Naive thymus-derived CD8-positive, alpha-beta T cell (primary cell): Measurements from ENCODE around the gene GNAI3. TPM values are rescaled to one million over a fixed set of nuclear protein-coding genes. Genes with fewer than 3 reads are reported as not detected.

Experiments used
- ATAC-seq, 2 donors: fragments of 150-1000 bp; cut with Tn5 transposase in 1 of 2; sonication (Bioruptor Pico), chemical (Tn5 transposase) in 1 of 2; 1 replicate in 1 of 2; 2 replicates in 1 of 2; pipeline ENCODE4 v1.10.0; 2021; ENCODE audit warnings: mild to moderate bottlenecking in 2 of 2, moderate library complexity in 2 of 2
- POLR2A ChIA-PET: fragments of 350-600 bp; sonication (Branson Sonifier 250); formaldehyde crosslinking; loops from one replicate; lab custom pipeline; 2021; ENCODE audit warnings: antibody characterized with exemption; lab: Charles Lee
- DNase-seq, 10 donors: peaks; one replicate each; pipeline versions ENCODE4 v3.0.0 to v3.0.0-alpha.2; 2020 to 2022
- H3K27ac Mint-ChIP-seq, 10 donors: one replicate each; pipeline ENCODE4 v1.8.0; 2020 to 2022; ENCODE audit warnings: mild to moderate bottlenecking in 10 of 10, mixed read lengths in 10 of 10, moderate library complexity in 4 of 10, inconsistent platforms in 1 of 10
- H3K27me3 Mint-ChIP-seq, 5 donors: one replicate each; pipeline ENCODE4 v1.8.0; 2021 to 2022; ENCODE audit warnings: mixed read lengths in 5 of 5
- H3K36me3 Mint-ChIP-seq, 3 donors: one replicate each; pipeline ENCODE4 v1.8.0; 2020 to 2022; ENCODE audit warnings: mixed read lengths in 3 of 3, mild to moderate bottlenecking in 2 of 3, inconsistent platforms in 1 of 3
- H3K4me1 Mint-ChIP-seq, 4 donors: one replicate each; pipeline ENCODE4 v1.8.0; 2021 to 2022; ENCODE audit warnings: mixed read lengths in 4 of 4
- H3K4me3 Mint-ChIP-seq, 10 donors: one replicate each; pipeline ENCODE4 v1.8.0; 2020 to 2022; ENCODE audit warnings: mild to moderate bottlenecking in 10 of 10, mixed read lengths in 10 of 10, moderate library complexity in 6 of 10, inconsistent platforms in 1 of 10
- H3K9me3 Mint-ChIP-seq, 9 donors: one replicate each; pipeline ENCODE4 v1.8.0; 2020 to 2022; ENCODE audit warnings: mixed read lengths in 9 of 9, mild to moderate bottlenecking in 3 of 9, inconsistent platforms in 1 of 9, moderate library complexity in 1 of 9
- polyA plus RNA-seq, 3 donors: library from polyadenylated mRNA; unstranded; fragments of 300-500 nt; fragmentation: Illumina TruSeq; gene quantifications; one replicate each; pipeline ENCODE4 v1.2.3, GENCODE V29; 2021
- total RNA-seq, 8 experiments: library from RNA in 2 of 8; stranded (reverse) in 2 of 8; gene quantifications; one replicate each; pipeline ENCODE4 v1.2.3 and lab custom pipeline; 2021 to 2026

Gene GNAI3
- total and polyA plus RNA-seq, 5 experiments from 2014 or later = 6.8 to 7.7 (median 7.3) TPM

DNA sequence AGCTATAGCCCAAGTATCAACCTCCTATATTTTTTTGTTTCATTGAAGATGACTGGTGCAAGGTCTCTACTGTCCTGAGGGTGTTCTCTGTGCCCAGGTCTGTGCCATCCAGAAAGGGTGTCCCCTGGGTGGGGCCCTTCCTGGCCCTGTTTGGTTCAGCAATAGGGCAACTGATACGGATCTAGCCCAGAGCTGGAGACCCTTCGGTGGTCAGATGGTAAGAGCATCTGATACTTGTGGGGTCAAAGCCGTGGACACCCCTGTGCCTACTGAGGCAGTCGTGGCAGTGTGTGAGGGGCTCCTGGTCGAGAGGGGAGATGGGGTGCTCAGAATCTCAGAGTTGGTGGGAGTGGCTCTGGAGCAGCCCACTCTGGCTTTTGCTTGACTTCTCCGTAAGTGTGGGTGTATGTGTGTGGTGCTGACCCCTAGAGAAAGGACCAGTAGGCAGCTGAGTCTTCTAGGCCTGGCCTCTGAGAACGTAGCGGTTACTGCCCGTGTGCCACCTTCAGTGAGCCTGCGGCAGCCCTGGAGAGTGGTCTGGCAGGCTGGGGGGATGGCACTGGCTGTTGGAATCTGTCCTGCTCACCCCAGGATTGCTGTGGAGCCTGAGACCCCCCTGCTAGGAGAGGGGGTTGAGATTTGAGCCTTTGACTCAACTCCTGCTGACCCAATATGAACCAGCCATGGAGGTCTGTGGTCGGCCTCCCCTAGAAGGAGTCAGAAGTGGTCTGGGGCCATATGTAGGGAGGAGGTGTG, 73.9 kb downstream of the GNAI3 start:
- POLR2A ChIA-PET = interaction anchor here (1.0 to 4.7 kb wide), 3 partner anchors 73 to 152 kb away, joined by 3 to 48 read pairs (median 7); partner anchors contain the start of gene GNAI3
- no peaks in the 10 kb centered on the region for H3K27me3 Mint-ChIP-seq
- H3K4me3 Mint-ChIP-seq = peak overlapping the region; percentile 91 to 99 (median 97)
- DNase-seq = no peak
- ATAC-seq = no peak
- H3K27ac Mint-ChIP-seq = peak overlapping the region; percentile 90 to 99 (median 98)
- no peaks in the 10 kb centered on the region for H3K9me3 Mint-ChIP-seq
- peaks cover 0 to 13% (median 5%) of the 10 kb centered on the region in 3 donors for H3K36me3 Mint-ChIP-seq
- H3K4me1 Mint-ChIP-seq = peaks cover 43 to 78% (median 59%) of the 10 kb centered on the region in 4 donors

DNA sequence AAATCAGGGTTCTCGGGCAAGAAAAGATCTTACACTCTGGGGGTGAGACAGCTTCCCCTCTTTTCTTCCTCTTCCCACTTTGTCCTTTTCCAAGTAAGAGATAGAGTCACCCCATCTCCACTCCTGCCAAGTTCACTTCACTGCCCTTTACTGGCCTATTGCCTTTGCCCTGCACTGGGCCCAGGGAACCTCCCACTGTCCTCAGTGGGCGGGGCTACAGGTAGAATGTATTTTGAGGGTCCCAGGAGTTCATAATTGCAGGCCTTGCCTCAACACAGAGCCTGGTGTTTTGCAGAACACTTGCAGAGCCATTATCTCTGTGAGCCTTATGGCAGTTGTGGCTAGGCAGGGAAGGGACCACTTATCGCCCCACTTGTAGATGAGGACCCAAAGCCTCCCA, 74.5 kb downstream of the GNAI3 start:
- Mint-ChIP-seq H3K27ac (peak overlapping the region; percentile 90 to 99 (median 98)), H3K36me3 (peaks cover 0 to 18% (median 8%) of the 10 kb centered on the region in 3 donors), H3K4me1 (peaks cover 43 to 75% (median 58%) of the 10 kb centered on the region in 4 donors), H3K9me3 (no peaks in the 10 kb centered on the region), H3K27me3 (no peaks in the 10 kb centered on the region), H3K4me3 (peak overlapping the region; percentile 17 to 99 (median 97))
- POLR2A ChIA-PET = interaction anchor here (1.0 to 2.7 kb wide), 3 partner anchors 74 to 151 kb away, joined by 3 to 8 read pairs (median 7); partner anchors contain the start of gene GNAI3
- DNase-seq (no peak), ATAC-seq (no peak)

DNA sequence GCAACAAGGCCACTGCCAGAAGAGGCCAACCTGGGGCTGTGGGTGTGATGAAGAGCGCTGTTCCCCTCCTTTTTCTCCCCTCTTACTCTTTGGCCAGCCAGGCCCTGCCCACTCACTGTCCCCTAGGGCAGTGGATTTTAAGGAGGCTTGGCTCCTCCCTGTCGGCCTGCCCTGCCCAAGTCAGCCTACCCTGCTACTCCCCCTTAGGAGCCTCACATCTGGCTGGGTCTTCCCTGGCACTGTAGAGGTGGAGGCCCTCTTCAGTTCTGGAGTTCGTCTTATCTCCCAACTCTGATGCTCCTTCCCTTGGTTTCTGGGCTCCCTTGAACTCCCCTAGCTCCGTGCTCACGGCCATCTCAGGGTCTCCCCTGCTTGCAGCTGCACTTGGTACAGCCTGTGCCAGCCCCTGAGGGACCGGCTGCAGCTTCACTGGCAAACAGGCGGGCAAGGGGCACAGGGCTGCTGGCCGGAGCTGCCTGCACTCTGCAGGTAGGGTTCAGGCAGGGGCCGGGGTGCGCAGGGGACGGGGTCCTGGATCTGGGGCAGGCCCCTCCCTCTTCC, 75.3 kb downstream of the GNAI3 start:
- Mint-ChIP-seq H3K4me3 (peak overlapping the region; percentile 57 to 99 (median 96)), H3K36me3 (peaks cover 0 to 26% (median 8%) of the 10 kb centered on the region in 3 donors), H3K4me1 (peaks cover 41 to 70% (median 55%) of the 10 kb centered on the region in 4 donors), H3K27ac (peak overlapping the region; percentile 85 to 99 (median 98)), H3K27me3 (no peaks in the 10 kb centered on the region), H3K9me3 (no peaks in the 10 kb centered on the region)
- ATAC-seq (no peak), DNase-seq (no peak)
- POLR2A ChIA-PET = interaction anchor here (1.0 to 2.7 kb wide), 4 partner anchors 64 to 151 kb away, joined by 3 to 8 read pairs (median 5); partner anchors contain the start of gene GNAI3

DNA sequence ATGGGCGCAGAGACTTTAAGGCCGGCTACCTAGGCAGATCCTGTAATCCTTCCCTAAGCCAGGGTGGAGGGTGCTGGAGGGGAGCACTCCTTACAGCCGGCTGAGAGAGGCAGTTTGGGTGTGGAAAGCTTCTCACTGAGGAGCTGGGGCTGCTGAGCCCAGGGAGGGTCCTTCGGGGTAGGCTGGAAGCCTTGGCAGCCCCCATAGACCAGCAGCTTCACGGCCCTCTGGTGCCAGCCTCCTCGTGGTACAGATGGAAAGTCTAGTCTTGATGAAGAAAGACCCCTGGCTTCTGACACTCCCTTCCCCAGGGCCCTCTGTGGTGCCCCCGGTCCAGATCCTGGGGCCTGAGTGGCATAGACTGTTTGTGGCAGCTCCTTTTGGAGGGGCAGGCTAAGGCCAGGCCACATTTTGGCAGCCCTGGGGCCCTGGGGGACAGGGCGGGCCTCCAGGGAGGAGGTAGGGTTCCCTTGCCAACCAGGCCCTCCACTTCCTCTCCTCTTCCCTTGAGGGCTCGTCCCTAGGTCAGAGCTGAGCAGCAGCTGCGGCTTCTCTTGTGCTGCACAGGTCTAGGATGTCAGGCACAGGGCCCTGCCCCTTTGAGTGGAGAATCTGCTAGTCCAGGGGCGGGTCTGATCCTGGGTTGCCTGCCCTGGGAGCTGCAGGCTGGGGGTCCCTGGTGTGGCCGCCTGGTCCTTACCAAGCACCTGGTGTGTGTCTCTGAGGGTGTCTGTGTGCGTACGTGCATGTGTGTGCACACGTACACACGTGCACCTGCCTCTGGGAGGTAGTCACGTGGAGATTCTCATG, 76.0 kb downstream of the GNAI3 start:
- Mint-ChIP-seq H3K36me3 (peaks cover 0 to 32% (median 10%) of the 10 kb centered on the region in 3 donors), H3K27me3 (no peaks in the 10 kb centered on the region), H3K4me1 (peaks cover 36 to 63% (median 48%) of the 10 kb centered on the region in 4 donors), H3K27ac (peak overlapping the region; percentile 80 to 99 (median 98)), H3K4me3 (peak overlapping the region; percentile 57 to 99 (median 96)), H3K9me3 (no peaks in the 10 kb centered on the region)
- no peak for ATAC-seq
- DNase-seq = no peak
- POLR2A ChIA-PET = interaction anchor here (0.7 to 2.7 kb wide), 4 partner anchors 64 to 115 kb away, joined by 3 to 8 read pairs (median 5); partner anchors contain the start of genes AMIGO1 and GNAI3

DNA sequence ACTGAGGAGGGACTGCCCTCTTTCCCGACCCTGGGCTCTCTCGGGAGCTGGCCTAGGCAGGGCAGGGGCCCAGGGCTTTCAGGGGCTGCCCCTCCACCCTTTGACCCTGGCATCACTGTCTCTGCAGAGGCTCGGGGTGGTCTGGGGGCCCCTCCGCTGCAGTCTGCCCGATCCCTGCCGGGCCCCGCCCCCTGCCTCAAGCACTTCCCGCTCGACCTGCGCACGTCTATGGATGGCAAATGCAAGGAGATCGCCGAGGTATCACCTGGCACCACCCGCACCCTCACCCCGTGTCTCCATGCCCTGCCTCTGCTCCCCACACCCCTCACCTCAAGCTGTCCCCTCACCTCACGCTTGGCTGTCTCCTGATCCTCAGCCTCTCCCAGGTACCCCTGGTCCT, 76.8 kb downstream of the GNAI3 start:
- peaks cover 0 to 40% (median 10%) of the 10 kb centered on the region in 3 donors for H3K36me3 Mint-ChIP-seq
- DNase-seq (no peak), ATAC-seq (no peak)
- H3K4me3 Mint-ChIP-seq = peak overlapping the region in 3 of 10 donors; percentile 6 to 48 (median 27)
- H3K9me3 Mint-ChIP-seq = no peaks in the 10 kb centered on the region
- POLR2A ChIA-PET = interaction anchor here (0.5 to 2.7 kb wide), 3 partner anchors 65 to 79 kb away, joined by 3 to 7 read pairs (median 3); partner anchors contain the start of gene GNAI3
- no peaks in the 10 kb centered on the region for H3K27me3 Mint-ChIP-seq
- peaks cover 33 to 55% (median 46%) of the 10 kb centered on the region in 4 donors for H3K4me1 Mint-ChIP-seq
- H3K27ac Mint-ChIP-seq = peak overlapping the region in 8 of 10 donors; percentile 48 to 98 (median 82)

DNA sequence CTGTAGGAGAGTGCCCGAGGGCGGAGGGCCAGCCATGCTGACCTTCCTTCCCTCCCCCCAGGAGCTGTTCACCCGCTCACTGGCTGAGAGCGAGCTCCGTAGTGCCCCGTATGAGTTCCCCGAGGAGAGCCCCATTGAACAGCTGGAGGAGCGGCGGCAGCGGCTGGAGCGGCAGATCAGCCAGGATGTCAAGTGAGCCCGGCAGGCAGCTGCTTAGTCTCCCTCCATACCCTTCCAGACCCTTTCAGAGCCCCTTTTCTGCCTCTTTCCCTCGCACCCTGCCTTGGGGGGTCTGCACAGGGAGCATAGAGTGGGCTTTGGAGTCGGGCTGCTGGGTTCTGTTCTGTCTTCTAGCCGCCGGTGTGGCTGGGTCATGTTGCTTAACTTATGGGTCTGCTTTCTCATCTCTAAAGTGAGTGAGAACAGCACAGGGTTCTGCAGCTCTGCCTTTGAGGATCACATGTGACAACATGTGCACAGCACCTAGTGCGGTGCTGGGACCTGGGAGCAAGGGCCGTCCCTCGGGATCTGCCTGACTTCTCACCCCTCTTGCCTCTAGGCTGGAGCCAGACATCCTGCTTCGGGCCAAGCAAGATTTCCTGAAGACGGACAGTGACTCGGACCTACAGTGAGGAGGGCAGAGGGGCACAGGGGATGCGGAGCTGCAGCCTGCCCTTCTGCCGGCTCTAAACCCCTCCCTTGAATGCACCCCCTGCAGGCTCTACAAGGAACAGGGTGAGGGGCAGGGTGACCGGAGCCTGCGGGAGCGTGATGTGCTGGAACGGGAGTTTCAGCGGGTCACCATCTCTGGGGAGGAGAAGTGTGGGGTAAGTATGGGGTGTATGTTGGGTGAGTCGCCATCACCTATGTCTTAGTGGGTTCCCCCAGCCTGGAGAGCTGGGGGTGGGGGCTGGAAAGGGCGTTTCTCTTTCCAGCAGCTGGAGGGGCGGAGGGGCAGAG, 77.5 kb downstream of the GNAI3 start:
- Mint-ChIP-seq H3K36me3 (peaks cover 0 to 41% (median 10%) of the 10 kb centered on the region in 3 donors), H3K27ac (peak overlapping the region; percentile 37 to 88 (median 76)), H3K27me3 (no peaks in the 10 kb centered on the region), H3K4me1 (peaks cover 33 to 49% (median 45%) of the 10 kb centered on the region in 4 donors), H3K9me3 (no peaks in the 10 kb centered on the region), H3K4me3 (peak overlapping the region in 4 of 10 donors; percentile 6 to 48 (median 32))
- ATAC-seq = no peak
- POLR2A ChIA-PET = interaction anchor here (0.5 kb wide), 1 partner anchor 77 kb away, joined by 3 read pairs; the partner anchor contains the start of gene GNAI3
- DNase-seq = no peak

DNA sequence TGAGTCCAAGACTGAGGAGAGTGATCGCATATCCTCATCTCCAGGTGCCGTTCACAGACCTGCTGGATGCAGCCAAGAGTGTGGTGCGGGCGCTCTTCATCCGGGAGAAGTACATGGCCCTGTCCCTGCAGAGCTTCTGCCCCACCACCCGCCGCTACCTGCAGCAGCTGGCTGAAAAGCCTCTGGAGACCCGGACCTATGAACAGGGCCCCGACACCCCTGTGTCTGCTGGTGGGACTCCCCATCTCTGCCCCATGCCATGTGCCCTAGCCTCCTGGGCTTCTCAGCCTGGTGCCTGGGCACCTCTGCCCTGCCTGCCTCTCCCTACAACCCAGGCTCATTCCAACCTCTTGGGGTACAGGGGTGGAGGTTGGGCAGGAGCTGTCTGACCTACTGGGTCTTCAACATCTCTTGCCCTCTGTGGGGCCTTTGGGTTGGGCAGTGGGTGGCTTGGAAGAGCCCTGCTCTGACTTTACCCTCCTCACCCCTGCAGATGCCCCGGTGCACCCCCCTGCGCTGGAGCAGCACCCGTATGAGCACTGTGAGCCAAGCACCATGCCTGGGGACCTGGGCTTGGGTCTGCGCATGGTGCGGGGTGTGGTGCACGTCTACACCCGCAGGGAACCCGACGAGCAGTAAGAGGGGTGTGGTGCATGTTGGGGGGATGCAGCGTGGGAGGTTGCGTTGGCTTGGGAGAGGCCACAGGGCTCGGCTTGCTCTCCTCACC, 78.4 kb downstream of the GNAI3 start:
- Mint-ChIP-seq H3K9me3 (no peaks in the 10 kb centered on the region), H3K4me1 (peaks cover 30 to 43% (median 37%) of the 10 kb centered on the region in 4 donors), H3K36me3 (peaks cover 0 to 50% (median 10%) of the 10 kb centered on the region in 3 donors), H3K27me3 (no peaks in the 10 kb centered on the region), H3K27ac (peak overlapping the region in 2 of 10 donors; percentile 51 to 63), H3K4me3 (no peak overlapping the region)
- no peak for ATAC-seq
- POLR2A ChIA-PET = no interaction called here
- no peak for DNase-seq

DNA sequence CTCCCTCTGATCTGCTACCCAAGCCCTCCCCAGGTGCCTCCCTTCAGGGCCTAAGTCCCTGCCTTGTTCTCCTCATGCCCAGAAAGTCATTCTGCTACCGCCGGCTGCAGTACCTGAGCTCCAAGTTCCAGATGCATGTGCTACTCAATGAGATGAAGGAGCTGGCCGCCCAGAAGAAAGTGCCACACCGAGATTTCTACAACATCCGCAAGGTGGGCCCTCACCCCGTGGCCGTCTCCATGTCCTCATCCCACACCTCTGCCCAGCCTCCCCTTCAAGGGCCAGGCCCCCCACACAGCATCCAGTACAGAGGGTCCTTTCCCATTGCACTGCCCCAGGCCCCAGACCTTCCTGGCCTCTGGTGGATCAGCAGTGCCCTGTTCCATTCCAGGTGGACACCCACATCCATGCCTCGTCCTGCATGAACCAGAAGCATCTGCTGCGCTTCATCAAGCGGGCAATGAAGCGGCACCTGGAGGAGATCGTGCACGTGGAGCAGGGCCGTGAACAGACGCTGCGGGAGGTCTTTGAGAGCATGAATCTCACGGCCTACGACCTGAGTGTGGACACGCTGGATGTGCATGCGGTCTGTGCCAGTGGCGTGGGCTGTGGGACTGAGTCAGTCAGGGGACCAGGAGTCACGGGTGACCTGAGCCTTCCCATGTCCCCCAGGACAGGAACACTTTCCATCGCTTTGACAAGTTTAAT, 79.4 kb downstream of the GNAI3 start:
- Mint-ChIP-seq H3K36me3 (peaks cover 0 to 57% (median 10%) of the 10 kb centered on the region in 3 donors), H3K4me1 (peaks cover 20 to 33% (median 27%) of the 10 kb centered on the region in 4 donors), H3K27me3 (no peaks in the 10 kb centered on the region), H3K4me3 (no peak overlapping the region), H3K27ac (peak overlapping the region in 2 of 10 donors; percentile 4 to 63), H3K9me3 (no peaks in the 10 kb centered on the region)
- POLR2A ChIA-PET = no interaction called here
- DNase-seq (no peak), ATAC-seq (no peak)

DNA sequence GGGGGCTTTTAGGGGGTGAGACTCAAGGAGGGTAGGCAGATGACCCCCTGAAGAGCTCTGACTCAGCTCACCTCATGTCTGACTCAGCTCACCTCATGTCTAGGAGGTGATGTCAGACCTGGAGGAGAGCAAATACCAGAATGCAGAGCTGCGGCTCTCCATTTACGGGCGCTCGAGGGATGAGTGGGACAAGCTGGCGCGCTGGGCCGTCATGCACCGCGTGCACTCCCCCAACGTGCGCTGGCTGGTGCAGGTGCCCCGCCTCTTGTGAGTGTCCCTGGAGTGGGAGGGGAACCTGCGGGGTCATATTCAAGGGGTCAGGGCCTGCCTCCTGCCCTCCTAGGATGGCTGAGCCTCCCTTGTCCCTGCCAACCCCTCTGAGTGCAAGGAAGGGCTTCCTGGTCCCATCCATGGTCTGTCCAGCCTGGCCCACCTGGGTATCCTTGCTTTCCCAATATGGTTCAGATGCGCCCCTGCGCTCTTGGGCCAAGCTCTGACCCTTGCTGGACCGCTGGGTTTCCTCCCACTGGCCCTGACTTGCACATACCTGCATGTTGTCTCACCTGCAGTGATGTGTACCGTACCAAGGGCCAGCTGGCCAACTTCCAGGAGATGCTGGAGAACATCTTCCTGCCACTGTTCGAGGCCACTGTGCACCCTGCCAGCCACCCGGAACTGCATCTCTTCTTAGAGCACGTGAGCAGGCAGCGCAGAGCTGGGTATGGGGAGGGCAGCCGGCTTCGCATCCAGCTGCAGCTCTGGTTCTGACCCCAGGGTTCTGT, 80.3 kb downstream of the GNAI3 start:
- no peaks in the 10 kb centered on the region for H3K9me3 Mint-ChIP-seq
- no peak for ATAC-seq
- POLR2A ChIA-PET = no interaction called here
- no peak for DNase-seq
- H3K27me3 Mint-ChIP-seq = no peaks in the 10 kb centered on the region
- peaks cover 14 to 24% (median 18%) of the 10 kb centered on the region in 4 donors for H3K4me1 Mint-ChIP-seq
- H3K27ac Mint-ChIP-seq = peak overlapping the region in 2 of 10 donors; percentile 20 to 73
- H3K36me3 Mint-ChIP-seq = peaks cover 0 to 59% (median 10%) of the 10 kb centered on the region in 3 donors
- no peak overlapping the region for H3K4me3 Mint-ChIP-seq
